B cell (primary cell): Measurements from ENCODE around the gene HACD2. TPM values are rescaled to one million over a fixed set of nuclear protein-coding genes. Genes with fewer than 3 reads are reported as not detected.
A peak's percentile ranks its signal among the peaks of the same experiment; 100 is the strongest.

Experiments
- ATAC-seq: fragments of 200-7000 bp; cut with Tn5 transposase; one replicate; pipeline ENCODE4 v1.10.0; 2021; ENCODE audit warnings: low read depth, mild to moderate bottlenecking, moderate number of reproducible peaks, moderate library complexity
- CTCF ChIA-PET: fragments of 350-600 bp; sonication (Branson Sonifier 250); formaldehyde crosslinking; loops from one replicate; lab custom pipeline; 2021; ENCODE audit warnings: antibody characterized with exemption, inconsistent platforms; lab: Charles Lee
- POLR2A ChIA-PET: fragments of 350-600 bp; sonication (Branson Sonifier 250); formaldehyde crosslinking; loops from one replicate; lab custom pipeline; 2021; ENCODE audit warnings: antibody characterized with exemption; lab: Charles Lee
- DNase-seq: peaks from one replicate; pipeline ENCODE4 v3.0.0; 2013
- H2AFZ ChIP-seq: 2 replicates; pipeline ENCODE4 v1.6.1; 2012; ENCODE audit warnings: mild to moderate bottlenecking, low read depth, low read length; ENCODE audit not compliant: insufficient read depth, poor library complexity, severe bottlenecking
- H3K27ac ChIP-seq, 2 donors: 1 replicate in 1 of 2; 2 replicates in 1 of 2; pipeline ENCODE4 v1.5.1; 2012 to 2013; ENCODE audit warnings: low read length in 2 of 2, mild to moderate bottlenecking in 2 of 2, moderate library complexity in 1 of 2
- H3K27me3 ChIP-seq, 4 experiments: fragments of 200-600 bp in 1 of 4; sonication (generic) in 1 of 4; replicated peaks in 1 of 4; 1 replicate in 2 of 4; 2 replicates in 2 of 4; pipeline versions ENCODE4 v1.6.1 to v1.7.0; 2013 to 2016; ENCODE audit warnings: low read length in 3 of 4, mild to moderate bottlenecking in 2 of 4, mixed read lengths in 1 of 4, moderate library complexity in 1 of 4; ENCODE audit not compliant: insufficient read depth in 4 of 4, control insufficient read depth in 3 of 4; ENCODE audit errors: control extremely low read depth in 1 of 4
- H3K36me3 ChIP-seq, 2 experiments: replicated peaks in 1 of 2; 1 replicate in 1 of 2; 2 replicates in 1 of 2; pipeline versions ENCODE4 v1.6.1 to v1.7.1; 2013; ENCODE audit warnings: low read length in 1 of 2; ENCODE audit not compliant: insufficient read depth in 2 of 2, control insufficient read depth in 1 of 2; ENCODE audit errors: control extremely low read depth in 1 of 2, extremely low read depth in 1 of 2
- H3K4me1 ChIP-seq, 2 donors: fragments of 200-600 bp in 1 of 2; sonication (generic) in 1 of 2; 1 replicate in 1 of 2; 2 replicates in 1 of 2; pipeline versions ENCODE4 v1.5.1 to v1.6.1; 2013 to 2017; ENCODE audit warnings: low read length in 2 of 2; ENCODE audit not compliant: control insufficient read depth in 2 of 2, insufficient read depth in 2 of 2
- H3K4me2 ChIP-seq: replicated peaks from 2 replicates; pipeline ENCODE3; 2012; ENCODE audit warnings: mild to moderate bottlenecking, low read depth, low read length; ENCODE audit not compliant: poor library complexity, severe bottlenecking
- H3K4me3 ChIP-seq, 5 experiments: fragments of 200-600 bp in 1 of 5; sonication (generic) in 1 of 5; 1 replicate in 3 of 5; 2 replicates in 2 of 5; pipeline versions ENCODE4 v1.5.1 to v1.7.0; 2011 to 2016; ENCODE audit warnings: low read length in 4 of 5, mild to moderate bottlenecking in 4 of 5, low read depth in 2 of 5, control low read depth in 1 of 5, moderate library complexity in 1 of 5; ENCODE audit not compliant: insufficient read depth in 1 of 5; ENCODE audit errors: control extremely low read depth in 1 of 5, extremely low read depth in 1 of 5
- H3K79me2 ChIP-seq: fragments of 200-600 bp; sonication (generic); one replicate; pipeline ENCODE4 v1.6.0; 2016; ENCODE audit warnings: low read length; ENCODE audit not compliant: control insufficient read depth, insufficient read depth
- H3K9ac ChIP-seq: fragments of 200-600 bp; sonication (generic); 2 replicates; pipeline ENCODE4 v1.6.1; 2017; ENCODE audit warnings: mild to moderate bottlenecking, low read length, moderate library complexity
- H3K9me3 ChIP-seq, 3 donors: one replicate each; pipeline versions ENCODE4 v1.6.1 to v1.7.1; 2013; ENCODE audit warnings: low read length in 2 of 3; ENCODE audit not compliant: control insufficient read depth in 2 of 3, insufficient read depth in 1 of 3; ENCODE audit errors: control extremely low read depth in 1 of 3
- H4K20me1 ChIP-seq: 2 replicates; pipeline ENCODE4 v1.6.0; 2012; ENCODE audit warnings: mild to moderate bottlenecking, low read length; ENCODE audit not compliant: insufficient read depth, control insufficient read depth, poor library complexity, severe bottlenecking
- H3K27ac Mint-ChIP-seq: one replicate; pipeline ENCODE4 v1.8.0; 2021; ENCODE audit warnings: mixed read lengths
- H3K27me3 Mint-ChIP-seq: one replicate; pipeline ENCODE4 v1.8.0; 2021; ENCODE audit warnings: mixed read lengths
- H3K4me1 Mint-ChIP-seq: one replicate; pipeline ENCODE4 v1.8.0; 2021; ENCODE audit warnings: mixed read lengths
- H3K4me3 Mint-ChIP-seq: one replicate; pipeline ENCODE4 v1.8.0; 2021; ENCODE audit warnings: mixed read lengths
- H3K9me3 Mint-ChIP-seq: one replicate; pipeline ENCODE4 v1.8.0; 2022; ENCODE audit warnings: mixed read lengths; ENCODE audit not compliant: insufficient read depth
- EZH2 ChIP-seq: IDR thresholded peaks from 2 replicates; pipeline ENCODE4 v1.6.1; 2012; ENCODE audit warnings: borderline replicate concordance, low read depth, mild to moderate bottlenecking, moderate library complexity, low read length; ENCODE audit not compliant: insufficient read depth, poor library complexity, severe bottlenecking
- WGBS: methylation state at CpG from one replicate; pipeline ENCODE4 v1.1.5; 2013; ENCODE audit warnings: missing lambda C conversion rate; ENCODE audit not compliant: insufficient coverage; 5-methylcytosine and 5-hydroxymethylcytosine counted together
- intact Hi-C: fragments of 100-400 bp; cut with micrococcal nuclease; formaldehyde crosslinking; loops from one replicate; pipeline ENCODE4 v1.10.0; 2022
- polyA plus RNA-seq: library from polyadenylated mRNA; depleted of rRNA; stranded (reverse); fragments of >200 nt; gene quantifications from 2 replicates; pipeline ENCODE4 v1.2.3, GENCODE V29; 2012
- total RNA-seq, 2 donors: library from RNA; stranded (reverse); fragments of 120-200 nt in 1 of 2; gene quantifications; 1 replicate in 1 of 2; 2 replicates in 1 of 2; pipeline versions ENCODE4 v1.2.3 to v1.2.4, GENCODE V29; 2013 to 2022
- TF ChIP-seq, protein P1 (sequence below): fragments of 200-600 bp; IDR thresholded peaks from one replicate; pipeline ENCODE4 v1.8.0; 2022; ENCODE audit warnings: antibody characterized with exemption, mild to moderate bottlenecking

HACD2 gene
- total and polyA plus RNA-seq, 2 donors (not counting 1 experiment from before 2014, with no cell fraction given): 14.5 to 30.7 TPM

DNA sequence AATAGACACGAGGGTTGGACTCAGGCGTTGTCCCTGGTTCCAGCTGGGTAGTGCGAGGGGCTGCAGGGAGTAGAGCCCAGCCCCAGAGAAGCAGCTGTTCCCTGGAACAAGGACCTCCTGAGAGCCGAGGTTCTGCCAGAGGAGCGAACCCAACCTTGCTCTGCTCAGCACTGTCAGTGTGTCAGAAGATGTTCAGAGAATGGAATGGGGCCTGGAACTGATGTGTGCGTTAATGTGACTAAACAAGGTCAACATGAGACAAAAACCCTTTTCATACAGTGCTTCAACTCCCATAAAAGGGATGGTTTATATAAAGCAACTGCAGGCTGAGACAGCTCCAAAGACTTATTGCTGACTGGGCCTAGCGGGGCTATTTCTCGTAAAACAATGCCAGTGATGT, 35.5 kb upstream of the HACD2 start:
- TF ChIP-seq, protein P1, sequence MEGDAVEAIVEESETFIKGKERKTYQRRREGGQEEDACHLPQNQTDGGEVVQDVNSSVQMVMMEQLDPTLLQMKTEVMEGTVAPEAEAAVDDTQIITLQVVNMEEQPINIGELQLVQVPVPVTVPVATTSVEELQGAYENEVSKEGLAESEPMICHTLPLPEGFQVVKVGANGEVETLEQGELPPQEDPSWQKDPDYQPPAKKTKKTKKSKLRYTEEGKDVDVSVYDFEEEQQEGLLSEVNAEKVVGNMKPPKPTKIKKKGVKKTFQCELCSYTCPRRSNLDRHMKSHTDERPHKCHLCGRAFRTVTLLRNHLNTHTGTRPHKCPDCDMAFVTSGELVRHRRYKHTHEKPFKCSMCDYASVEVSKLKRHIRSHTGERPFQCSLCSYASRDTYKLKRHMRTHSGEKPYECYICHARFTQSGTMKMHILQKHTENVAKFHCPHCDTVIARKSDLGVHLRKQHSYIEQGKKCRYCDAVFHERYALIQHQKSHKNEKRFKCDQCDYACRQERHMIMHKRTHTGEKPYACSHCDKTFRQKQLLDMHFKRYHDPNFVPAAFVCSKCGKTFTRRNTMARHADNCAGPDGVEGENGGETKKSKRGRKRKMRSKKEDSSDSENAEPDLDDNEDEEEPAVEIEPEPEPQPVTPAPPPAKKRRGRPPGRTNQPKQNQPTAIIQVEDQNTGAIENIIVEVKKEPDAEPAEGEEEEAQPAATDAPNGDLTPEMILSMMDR: no peak
- TF ChIP-seq EZH2: no peak
- H3K9ac ChIP-seq: no peak overlapping the region
- no peaks in the 10 kb centered on the region for H4K20me1 ChIP-seq
- no peaks in the 10 kb centered on the region for H3K79me2 ChIP-seq
- H3K9me3 ChIP-seq: no peaks in the 10 kb centered on the region
- no peak overlapping the region for H3K27ac Mint-ChIP-seq
- no peaks in the 10 kb centered on the region for H3K27me3 ChIP-seq
- no peak overlapping the region for H2AFZ ChIP-seq
- no peak overlapping the region for H3K27ac ChIP-seq
- DNase-seq (no peak), ATAC-seq (no peak)
- POLR2A ChIA-PET: no interaction called here
- CTCF ChIA-PET: interaction anchor here (2.1 kb wide), 1 partner anchor 32 kb away, joined by 5 read pairs; no protein-coding TSS in a partner anchor
- H3K4me1 Mint-ChIP-seq: peaks cover 20% of the 10 kb centered on the region
- peaks cover 15 to 18% of the 10 kb centered on the region in 2 donors for H3K4me1 ChIP-seq
- H3K27me3 Mint-ChIP-seq: no peaks in the 10 kb centered on the region
- WGBS: 100% methylated on average over 3 of the region's 8 CpGs
- no peaks in the 10 kb centered on the region for H3K36me3 ChIP-seq
- H3K9me3 Mint-ChIP-seq: no peaks in the 10 kb centered on the region
- no peak overlapping the region for H3K4me2 ChIP-seq
- H3K4me3 ChIP-seq: no peak overlapping the region
- H3K4me3 Mint-ChIP-seq: no peak overlapping the region
- intact Hi-C loops: no loop called here

DNA sequence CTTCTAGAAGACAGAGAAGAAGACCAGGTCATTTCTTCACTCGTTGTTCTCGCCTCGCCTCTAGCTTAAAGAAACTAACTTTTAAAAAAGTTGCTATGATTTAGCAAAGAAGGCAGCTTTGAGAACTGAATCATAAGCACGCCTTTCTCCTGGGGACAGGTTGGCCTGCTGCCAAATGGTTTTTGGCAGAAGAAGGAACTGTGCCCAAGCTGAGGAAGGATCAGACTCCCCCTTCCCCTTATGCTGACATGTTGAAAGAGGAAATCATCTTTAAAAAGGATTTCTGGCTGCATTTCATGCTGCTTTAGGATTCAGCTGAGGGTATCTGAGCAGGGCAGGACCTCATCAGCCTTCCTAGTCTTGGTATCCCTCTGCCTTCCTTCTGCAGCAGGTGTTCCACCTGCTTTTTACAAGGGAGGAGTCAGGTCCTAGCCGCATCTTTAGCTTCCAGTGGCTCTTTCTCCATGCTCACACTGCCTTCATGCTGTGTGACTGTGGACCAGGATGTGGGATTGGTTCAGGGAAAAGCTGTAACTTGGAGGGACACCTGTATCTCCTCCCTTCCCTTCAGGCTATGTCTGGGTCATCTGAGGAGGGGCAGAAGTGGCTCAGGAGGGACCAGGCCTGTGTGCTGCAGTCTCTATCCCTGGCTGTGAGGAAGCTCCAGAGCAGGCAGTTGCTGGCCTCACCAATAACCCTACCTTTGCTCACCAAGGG, 34.1 kb upstream of the HACD2 start:
- peak overlapping the region; percentile 4 for H3K9ac ChIP-seq
- no peaks in the 10 kb centered on the region for H4K20me1 ChIP-seq
- no peak overlapping the region for H3K4me3 ChIP-seq
- no peaks in the 10 kb centered on the region for H3K79me2 ChIP-seq
- no peaks in the 10 kb centered on the region for H3K36me3 ChIP-seq
- no peaks in the 10 kb centered on the region for H3K27me3 ChIP-seq
- H3K4me3 Mint-ChIP-seq: no peak overlapping the region
- no peaks in the 10 kb centered on the region for H3K9me3 Mint-ChIP-seq
- H3K4me1 Mint-ChIP-seq: peaks cover 20% of the 10 kb centered on the region
- POLR2A ChIA-PET: no interaction called here
- ATAC-seq (peak; percentile 49), DNase-seq (peak; percentile 53)
- intact Hi-C loops: no loop called here
- no peaks in the 10 kb centered on the region for H3K27me3 Mint-ChIP-seq
- H3K4me1 ChIP-seq: peaks cover 15 to 18% of the 10 kb centered on the region in 2 donors
- H3K27ac ChIP-seq: no peak overlapping the region
- WGBS: 17% methylated on average over 4 of the region's 5 CpGs
- peak overlapping the region; percentile 56 for H3K27ac Mint-ChIP-seq
- H3K9me3 ChIP-seq: no peaks in the 10 kb centered on the region
- peak overlapping the region; percentile 32 for H3K4me2 ChIP-seq
- peak overlapping the region; percentile 21 for H2AFZ ChIP-seq
- CTCF ChIA-PET: interaction anchor here (1.6 kb wide), 1 partner anchor 33 kb away, joined by 3 read pairs; no protein-coding TSS in a partner anchor
- no peak for TF ChIP-seq EZH2
- TF ChIP-seq, protein P1: no peak
